Progenitor cell of endocrine pancreas (in vitro differentiated cells): ENCODE measurements around the gene UNC45B. TPM values are rescaled to one million over a fixed set of nuclear protein-coding genes. Genes with fewer than 3 reads are reported as not detected.

ENCODE experiments used
- DNase-seq: peaks from one replicate; pipeline ENCODE4 v3.0.0; 2021; ENCODE audit warnings: low spot score; ENCODE audit not compliant: unreplicated experiment
- H3K27ac Mint-ChIP-seq: 2 replicates; pipeline ENCODE4 v1.8.0; 2021; ENCODE audit warnings: mild to moderate bottlenecking, moderate library complexity, mixed read lengths
- H3K27me3 Mint-ChIP-seq: 2 replicates; pipeline ENCODE4 v1.8.0; 2021; ENCODE audit warnings: mixed read lengths
- H3K36me3 Mint-ChIP-seq: 2 replicates; pipeline ENCODE4 v1.8.0; 2022; ENCODE audit warnings: mixed read lengths; ENCODE audit not compliant: insufficient read depth
- H3K4me1 Mint-ChIP-seq: 2 replicates; pipeline ENCODE4 v1.8.0; 2021; ENCODE audit warnings: low read depth, mixed read lengths
- H3K4me3 Mint-ChIP-seq: 2 replicates; pipeline ENCODE4 v1.8.0; 2021; ENCODE audit warnings: low read depth, mild to moderate bottlenecking, moderate library complexity, mixed read lengths
- H3K9me3 Mint-ChIP-seq: 2 replicates; pipeline ENCODE4 v1.8.0; 2021; ENCODE audit warnings: low read depth, mixed read lengths
- CTCF ChIP-seq: fragments of 200-600 bp; sonication (generic); IDR thresholded peaks from one replicate; pipeline ENCODE4 v1.5.0; 2021; ENCODE audit warnings: antibody characterized with exemption, mild to moderate bottlenecking; ENCODE audit not compliant: unreplicated experiment
- total RNA-seq: library from RNA; stranded (reverse); gene quantifications from 2 replicates; pipeline ENCODE4 v1.2.1, GENCODE V29; 2021

UNC45B gene
- total RNA-seq, 1 donor from 2014 or later = not detected

DNA sequence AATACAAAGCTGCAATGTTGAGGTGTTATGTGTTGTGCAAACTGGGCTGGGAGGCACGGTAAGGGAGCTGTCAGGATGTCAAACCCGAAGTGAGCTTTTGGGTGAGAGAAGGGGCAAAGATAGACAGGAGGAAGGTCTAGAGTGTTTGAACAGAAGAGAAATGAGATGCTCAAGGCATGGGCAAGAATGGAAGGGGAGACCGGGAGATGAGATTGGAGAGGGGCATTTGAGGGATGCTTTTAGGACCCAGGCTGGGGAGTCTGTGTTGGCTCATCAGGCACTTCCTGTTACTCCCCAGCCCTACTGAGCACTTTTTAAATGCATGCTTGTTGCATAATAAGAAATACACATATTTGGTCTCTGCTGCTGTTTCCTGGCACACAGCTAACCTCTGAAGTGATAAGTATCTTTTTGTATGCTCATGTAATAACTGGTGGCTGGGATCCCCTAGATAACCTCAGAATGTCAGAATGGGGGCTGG, 13.7 kb downstream of the UNC45B start:
- Mint-ChIP-seq H3K4me3 (no peak overlapping the region), H3K36me3 (no peaks in the 10 kb centered on the region), H3K27me3 (peaks cover 11% of the 10 kb centered on the region), H3K27ac (no peak overlapping the region), H3K9me3 (no peaks in the 10 kb centered on the region), H3K4me1 (peaks cover 2% of the 10 kb centered on the region)
- TF ChIP-seq CTCF = no peak
- DNase-seq = no peak

GRCh38 chr17:35162755-35163154, 15.1 kb downstream of the UNC45B start:
- peaks cover 11% of the 10 kb centered on the region for H3K27me3 Mint-ChIP-seq
- TF ChIP-seq CTCF = no peak
- no peaks in the 10 kb centered on the region for H3K36me3 Mint-ChIP-seq
- H3K9me3 Mint-ChIP-seq = no peaks in the 10 kb centered on the region
- no peak overlapping the region for H3K4me3 Mint-ChIP-seq
- DNase-seq = no peak
- H3K27ac Mint-ChIP-seq = no peak overlapping the region
- peaks cover 2% of the 10 kb centered on the region for H3K4me1 Mint-ChIP-seq

DNA sequence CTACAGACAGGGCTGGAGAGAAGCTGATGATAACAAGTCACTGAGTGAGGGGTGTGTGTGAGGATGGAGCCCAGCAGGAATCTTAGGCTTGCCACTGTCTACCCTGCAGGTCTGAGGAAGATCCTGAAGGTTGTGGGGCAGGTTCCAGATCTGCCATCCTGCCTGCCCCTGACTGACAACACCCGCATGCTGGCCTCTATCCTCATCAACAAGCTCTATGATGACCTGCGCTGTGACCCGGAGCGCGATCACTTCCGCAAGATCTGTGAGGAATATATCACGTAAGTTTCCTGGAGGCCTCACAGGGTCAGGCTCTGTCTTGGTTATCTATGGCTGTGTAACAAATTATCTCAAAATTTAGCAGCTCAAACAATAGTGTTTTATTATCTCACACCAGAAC, 16.3 kb downstream of the UNC45B start:
- DNase-seq = no peak
- Mint-ChIP-seq H3K9me3 (no peaks in the 10 kb centered on the region), H3K4me1 (peaks cover 2% of the 10 kb centered on the region), H3K27me3 (peaks cover 11% of the 10 kb centered on the region), H3K27ac (no peak overlapping the region), H3K4me3 (no peak overlapping the region), H3K36me3 (no peaks in the 10 kb centered on the region)
- TF ChIP-seq CTCF = no peak

GRCh38 chr17:35164716-35165115, 17.1 kb downstream of the UNC45B start:
- H3K27me3 Mint-ChIP-seq = peaks cover 11% of the 10 kb centered on the region
- no peaks in the 10 kb centered on the region for H3K36me3 Mint-ChIP-seq
- H3K4me3 Mint-ChIP-seq = no peak overlapping the region
- H3K27ac Mint-ChIP-seq = no peak overlapping the region
- H3K9me3 Mint-ChIP-seq = no peaks in the 10 kb centered on the region
- TF ChIP-seq CTCF = no peak
- no peak for DNase-seq
- peaks cover 2% of the 10 kb centered on the region for H3K4me1 Mint-ChIP-seq

DNA sequence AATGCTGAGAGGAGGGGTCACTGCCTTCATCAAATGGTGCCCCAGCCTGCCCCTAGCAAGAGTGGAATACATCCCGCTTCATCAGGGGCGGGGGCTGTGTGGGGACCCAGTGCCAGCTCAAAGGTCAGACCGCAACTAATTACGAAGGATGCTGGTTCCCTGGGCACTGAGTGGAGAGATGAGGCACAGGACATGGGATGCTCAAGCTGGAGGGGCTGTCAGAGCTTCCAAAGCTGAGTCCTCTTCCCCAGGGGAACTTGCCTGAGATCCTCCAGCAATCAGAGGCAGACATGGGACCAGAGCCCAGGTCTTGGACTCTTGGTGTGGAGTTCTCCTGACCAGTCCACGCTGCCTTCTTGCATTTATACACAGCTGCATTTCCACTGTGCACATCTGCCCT, 18.9 kb downstream of the UNC45B start:
- Mint-ChIP-seq H3K4me3 (no peak overlapping the region), H3K9me3 (no peaks in the 10 kb centered on the region), H3K27me3 (peaks cover 5% of the 10 kb centered on the region), H3K27ac (no peak overlapping the region), H3K4me1 (no peaks in the 10 kb centered on the region), H3K36me3 (no peaks in the 10 kb centered on the region)
- no peak for DNase-seq
- TF ChIP-seq CTCF = no peak
